Panc1 (cell line): Measurements from ENCODE around the gene SAT1.

Experiments used
- POLR2AphosphoS5 ChIP-seq: IDR thresholded peaks from 2 replicates; pipeline ENCODE4 v1.6.1; 2012; ENCODE audit warnings: mild to moderate bottlenecking, low read depth, low read length, moderate library complexity
- REST ChIP-seq, 2 experiments: IDR thresholded peaks; 2 replicates each; pipeline ENCODE4 v1.6.1; 2011 to 2012; ENCODE audit warnings: low read depth in 2 of 2, control low read depth in 1 of 2, low read length in 1 of 2, mild to moderate bottlenecking in 1 of 2, moderate library complexity in 1 of 2; ENCODE audit not compliant: insufficient read depth in 1 of 2
- SIN3A ChIP-seq: IDR thresholded peaks from 2 replicates; pipeline ENCODE4 v1.6.1; 2012; ENCODE audit warnings: low read depth, mild to moderate bottlenecking, low read length, moderate library complexity, borderline replicate concordance; ENCODE audit not compliant: insufficient read depth
- TCF7L2 ChIP-seq: IDR thresholded peaks from 2 replicates; pipeline ENCODE4 v1.6.1; 2011; ENCODE audit warnings: mild to moderate bottlenecking, low read depth, low read length, inconsistent platforms
- TF ChIP-seq, protein P1 (sequence below): fragments of 450-650 bp; IDR thresholded peaks from 2 replicates; pipeline ENCODE4 v1.5.1; 2017; ENCODE audit warnings: mild to moderate bottlenecking

DNA sequence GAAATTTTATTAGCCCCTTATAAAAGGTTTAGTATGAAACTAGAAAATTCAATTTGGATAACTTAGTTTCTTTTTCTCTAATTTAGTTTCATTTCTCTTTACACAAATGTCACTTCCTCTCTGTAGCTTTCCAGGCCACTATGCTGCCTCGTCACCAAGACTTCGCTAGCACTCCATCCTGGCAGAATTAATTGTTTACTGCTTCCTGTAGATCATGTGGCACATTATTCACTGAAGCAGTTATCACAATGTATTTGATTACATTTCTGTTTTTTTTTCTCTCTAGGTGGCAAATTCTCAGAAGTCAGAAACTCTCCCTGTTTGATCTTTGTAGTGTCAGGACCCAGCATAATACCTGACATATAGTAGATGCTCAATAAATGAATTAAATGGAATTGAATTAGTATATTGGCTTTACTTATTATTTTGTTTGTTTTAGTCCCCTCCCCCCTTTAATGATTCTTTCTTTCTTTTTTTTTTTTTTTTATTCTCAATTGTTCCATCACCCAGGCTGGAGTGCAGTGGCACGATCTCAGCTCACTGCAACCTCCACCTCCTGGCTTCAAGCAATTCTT lies 9.3 kb upstream of the SAT1 start:
- TF ChIP-seq, protein P1, sequence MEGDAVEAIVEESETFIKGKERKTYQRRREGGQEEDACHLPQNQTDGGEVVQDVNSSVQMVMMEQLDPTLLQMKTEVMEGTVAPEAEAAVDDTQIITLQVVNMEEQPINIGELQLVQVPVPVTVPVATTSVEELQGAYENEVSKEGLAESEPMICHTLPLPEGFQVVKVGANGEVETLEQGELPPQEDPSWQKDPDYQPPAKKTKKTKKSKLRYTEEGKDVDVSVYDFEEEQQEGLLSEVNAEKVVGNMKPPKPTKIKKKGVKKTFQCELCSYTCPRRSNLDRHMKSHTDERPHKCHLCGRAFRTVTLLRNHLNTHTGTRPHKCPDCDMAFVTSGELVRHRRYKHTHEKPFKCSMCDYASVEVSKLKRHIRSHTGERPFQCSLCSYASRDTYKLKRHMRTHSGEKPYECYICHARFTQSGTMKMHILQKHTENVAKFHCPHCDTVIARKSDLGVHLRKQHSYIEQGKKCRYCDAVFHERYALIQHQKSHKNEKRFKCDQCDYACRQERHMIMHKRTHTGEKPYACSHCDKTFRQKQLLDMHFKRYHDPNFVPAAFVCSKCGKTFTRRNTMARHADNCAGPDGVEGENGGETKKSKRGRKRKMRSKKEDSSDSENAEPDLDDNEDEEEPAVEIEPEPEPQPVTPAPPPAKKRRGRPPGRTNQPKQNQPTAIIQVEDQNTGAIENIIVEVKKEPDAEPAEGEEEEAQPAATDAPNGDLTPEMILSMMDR: no peak
- TF ChIP-seq REST (IDR thresholded peaks at IDR 0.05; ENCODE audit: insufficient read depth in 1 of 2, low read depth in 2 of 2, low read length in 1 of 2) (no peak), POLR2AphosphoS5 (no peak), SIN3A (no peak), TCF7L2 (no peak)
